ENCODE results near the gene ARHGAP28. TPM values are rescaled to one million over a fixed set of nuclear protein-coding genes. Genes with fewer than 3 reads are reported as not detected.
"Not testable (repeated sequence)": the region's sequence is repeated elsewhere in the genome, so short reads cannot be mapped to it uniquely, and the experiment has no call there.

ARHGAP28 gene
- total RNA-seq, 1 donor from 2014 or later: 9.7 TPM

DNA sequence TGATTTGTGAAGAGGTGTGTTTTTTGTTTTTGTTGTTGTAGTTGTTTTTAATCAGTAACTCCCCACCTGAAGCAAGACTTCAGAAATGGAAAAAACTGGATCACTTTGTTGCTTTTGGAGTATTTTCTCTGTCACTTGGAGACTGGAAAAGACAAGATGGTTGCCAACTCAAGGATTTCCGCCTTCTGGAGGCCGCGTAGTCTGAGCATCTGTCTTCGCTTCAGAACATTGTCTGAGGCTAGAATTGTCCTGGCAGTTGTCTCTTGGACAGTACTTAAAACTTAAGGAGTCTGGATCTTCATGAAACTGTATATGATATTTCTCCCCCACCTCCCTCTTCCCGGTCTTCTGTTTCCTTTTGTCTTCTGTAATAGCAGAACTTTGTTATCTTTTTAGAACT lies 67.7 kb downstream of the ARHGAP28 start:
- ATAC-seq (no peak), DNase-seq (ENCODE audit: low spot score) (no peak)
- intact Hi-C loops (cut with DNase I): no loop called here

DNA sequence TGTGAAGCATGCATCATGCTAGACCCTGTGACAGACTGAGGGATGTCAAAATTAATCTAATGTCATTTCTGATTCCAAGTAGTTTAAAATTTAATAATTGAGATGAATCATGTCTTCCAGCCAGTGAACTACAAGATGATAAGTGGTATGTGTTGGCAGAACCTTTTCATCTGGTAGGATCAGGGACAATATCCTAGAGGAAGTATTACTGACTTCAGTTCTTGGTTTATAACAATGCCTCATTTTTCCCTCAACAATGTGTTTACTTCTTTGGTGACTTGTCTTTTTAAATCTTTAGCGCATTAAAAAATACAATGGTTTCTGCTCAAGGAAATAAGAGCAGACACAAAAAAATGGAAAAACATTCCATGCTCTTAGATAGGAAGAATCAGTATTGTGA lies 69.4 kb downstream of the ARHGAP28 start:
- DNase-seq (ENCODE audit: low spot score): no peak
- no peak for ATAC-seq
- intact Hi-C loops (cut with DNase I): no loop called here

DNA sequence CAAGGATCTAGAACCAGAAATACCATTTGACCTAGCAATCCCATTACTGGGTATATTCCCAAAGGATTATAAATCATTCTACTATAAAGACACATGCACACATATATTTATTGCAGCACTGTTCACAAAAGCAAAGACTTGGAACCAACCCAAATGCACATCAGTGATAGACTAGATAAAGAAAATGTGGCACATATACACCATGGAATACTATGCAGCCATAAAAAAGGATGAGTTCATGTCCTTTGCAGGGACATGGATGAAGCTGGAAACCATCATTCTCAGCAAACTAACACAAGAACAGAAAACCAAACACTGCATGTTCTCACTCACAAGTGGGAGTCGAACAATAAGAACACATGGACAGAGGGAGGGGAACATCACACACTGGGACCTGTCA lies 70.8 kb downstream of the ARHGAP28 start:
- intact Hi-C loops (cut with DNase I); DNase-seq (ENCODE audit: low spot score); ATAC-seq: not testable (repeated sequence)

DNA sequence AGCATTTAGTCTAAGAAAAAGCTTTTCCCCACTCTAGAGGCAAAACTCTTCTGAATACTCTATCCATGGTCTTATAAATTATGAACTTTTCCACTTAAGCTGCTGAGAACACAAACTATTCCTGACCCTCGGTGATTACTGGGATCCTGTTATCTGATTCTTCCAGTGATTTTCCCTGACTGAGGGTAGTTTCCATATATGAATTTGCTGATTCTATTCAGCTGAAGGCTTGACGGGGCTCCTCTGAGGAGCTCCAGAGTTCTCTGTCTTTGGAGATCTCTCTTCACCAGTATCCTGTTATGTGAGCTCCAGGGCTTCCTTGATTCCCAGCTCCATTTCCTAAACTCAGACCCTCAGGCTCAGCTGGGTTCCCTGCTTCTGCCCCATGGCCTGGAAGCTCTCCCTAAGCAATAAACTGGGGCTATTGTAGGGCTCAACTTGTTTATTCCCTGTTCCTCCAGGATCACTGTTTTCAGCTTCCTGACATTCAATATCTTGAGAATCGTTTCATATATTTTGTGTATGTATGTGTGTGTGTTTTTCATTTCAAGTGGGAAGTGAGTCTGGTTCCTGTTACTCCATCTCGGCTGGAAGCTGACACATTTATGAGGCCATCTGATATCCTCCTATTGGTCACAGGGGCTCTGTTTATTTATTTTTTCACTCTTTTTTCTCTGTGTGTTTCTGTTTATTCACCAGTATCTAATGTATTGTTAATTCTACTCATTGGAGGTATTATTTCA lies 78.2 kb downstream of the ARHGAP28 start:
- ATAC-seq (no peak), DNase-seq (ENCODE audit: low spot score) (no peak)
- intact Hi-C loops (cut with DNase I): loop anchor here (2.0 kb wide), 1 partner anchor 301 kb away; no protein-coding TSS in a partner anchor

DNA sequence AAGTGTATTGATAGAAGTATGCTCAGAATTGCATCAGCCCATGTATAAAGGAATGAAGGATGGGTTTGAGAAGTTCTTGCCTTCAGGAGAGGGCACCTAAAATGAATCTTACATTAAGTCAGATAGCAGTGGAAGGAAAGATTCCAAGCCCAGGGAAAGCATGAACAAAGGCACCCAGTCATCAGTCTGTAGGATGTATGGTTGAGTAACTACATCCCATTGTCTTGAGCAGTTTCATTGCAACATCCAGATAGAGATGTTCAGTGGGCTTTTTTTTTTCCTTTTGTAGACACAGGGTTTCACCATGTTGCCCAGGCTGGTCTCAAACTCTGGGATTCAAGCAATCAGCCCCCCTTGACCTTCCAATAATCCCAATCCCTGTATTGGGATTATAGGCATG lies 80.7 kb downstream of the ARHGAP28 start:
- intact Hi-C loops (cut with DNase I): no loop called here
- no peak for DNase-seq (ENCODE audit: low spot score)
- ATAC-seq: no peak

DNA sequence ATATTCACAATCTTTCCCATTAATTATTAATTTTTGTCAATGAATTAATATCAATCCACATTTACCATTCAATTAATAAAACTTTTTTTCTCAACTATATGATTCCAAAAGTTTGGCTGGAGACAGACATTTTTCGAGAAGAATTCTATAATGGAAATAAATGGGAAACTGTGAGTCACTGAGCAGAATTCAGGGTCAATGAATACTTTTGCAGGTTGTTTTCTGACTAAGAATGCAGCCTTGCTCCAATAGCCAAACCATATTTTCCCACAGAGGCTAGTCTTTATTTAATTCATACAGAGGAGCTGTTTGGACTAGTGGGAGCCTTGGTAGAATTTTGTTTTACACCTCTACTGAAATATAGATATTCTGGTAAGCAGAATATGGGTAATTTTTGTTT lies 82.3 kb downstream of the ARHGAP28 start:
- intact Hi-C loops (cut with DNase I): no loop called here
- no peak for DNase-seq (ENCODE audit: low spot score)
- ATAC-seq: no peak

DNA sequence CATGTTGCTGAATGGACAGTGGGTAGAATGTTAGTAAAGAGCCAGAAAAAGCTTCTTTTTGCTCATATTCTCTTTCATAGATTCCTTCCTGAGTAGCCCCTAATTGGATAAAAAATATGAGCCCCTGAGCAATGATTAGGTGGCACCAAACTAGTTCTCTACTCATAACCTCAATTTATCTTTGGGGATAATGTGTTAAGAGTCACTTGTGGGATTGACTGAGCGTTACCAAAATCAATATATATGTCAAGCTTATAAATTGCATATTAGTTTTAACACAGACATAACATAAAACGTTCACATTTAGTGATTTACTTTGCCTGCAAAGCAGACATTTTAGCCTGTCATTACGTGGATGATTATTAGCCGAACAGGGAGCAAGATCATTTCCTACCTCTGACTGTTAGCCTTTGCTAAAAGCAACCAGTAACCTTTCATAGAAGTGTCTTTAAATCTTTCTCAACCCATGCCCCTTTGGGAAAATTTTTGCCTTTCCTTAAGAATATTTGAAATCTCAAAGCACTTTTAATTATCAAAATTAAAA lies 85.4 kb downstream of the ARHGAP28 start:
- intact Hi-C loops (cut with DNase I): no loop called here
- ATAC-seq (no peak), DNase-seq (ENCODE audit: low spot score) (no peak)

DNA sequence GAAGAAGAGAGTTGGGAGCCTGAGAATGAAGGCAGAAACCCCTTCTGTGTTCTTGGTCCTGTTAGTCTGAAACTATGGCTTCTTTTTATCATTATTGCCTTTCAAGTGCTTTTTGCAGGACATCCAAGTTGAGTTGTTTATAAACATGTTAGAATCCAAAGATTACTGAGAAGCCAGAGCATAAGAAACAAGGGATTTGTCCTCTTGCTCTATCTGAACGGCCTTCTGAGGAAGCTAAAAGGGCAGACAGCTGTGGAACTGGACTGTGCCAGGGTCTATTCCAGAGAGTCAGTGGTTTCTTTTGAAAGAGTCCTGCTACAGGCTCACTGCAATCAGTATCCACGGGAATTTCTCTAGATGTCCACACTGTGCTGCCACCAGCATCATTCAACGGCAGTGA lies 86.6 kb downstream of the ARHGAP28 start:
- intact Hi-C loops (cut with DNase I): no loop called here
- DNase-seq (ENCODE audit: low spot score) (no peak), ATAC-seq (no peak)

DNA sequence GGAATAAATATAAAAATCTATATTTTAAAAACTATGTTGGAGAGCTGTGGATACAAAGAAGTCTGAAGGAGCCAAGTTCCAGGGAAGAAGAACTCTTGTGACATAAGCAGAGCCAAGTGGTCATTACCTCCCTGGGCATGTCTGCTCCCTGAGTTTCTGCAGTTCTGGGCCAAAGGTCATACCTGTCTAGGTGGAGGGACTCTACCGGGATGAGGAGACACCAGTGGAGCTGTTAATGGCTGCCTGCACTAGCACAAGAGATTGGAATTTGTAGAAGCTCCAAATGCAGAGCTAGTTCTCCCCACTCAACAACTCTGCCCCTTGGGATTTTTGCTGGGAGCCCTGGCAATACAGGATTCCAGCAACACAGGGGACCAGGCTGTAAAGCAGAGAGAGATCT lies 89.8 kb downstream of the ARHGAP28 start:
- intact Hi-C loops (cut with DNase I): no loop called here
- ATAC-seq (no peak), DNase-seq (ENCODE audit: low spot score) (no peak)

DNA sequence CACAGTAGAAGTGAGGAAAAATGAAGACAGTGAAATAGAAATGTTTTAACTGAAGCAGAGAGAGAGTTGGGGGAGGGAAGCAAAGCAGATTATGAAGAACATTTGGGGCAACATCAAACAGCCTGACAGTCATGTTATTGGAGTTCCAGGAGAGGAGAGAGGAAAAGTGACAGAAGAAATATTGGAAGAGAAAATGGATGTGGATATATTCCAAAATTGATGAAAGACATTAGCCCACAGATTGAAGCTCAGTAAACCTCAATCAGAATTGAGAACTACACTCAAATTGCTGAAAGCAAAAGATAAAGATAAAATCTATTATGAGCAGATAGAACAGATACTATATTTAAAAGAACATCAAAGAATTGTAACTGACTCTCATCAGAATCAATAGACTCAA lies 90.8 kb downstream of the ARHGAP28 start:
- DNase-seq (ENCODE audit: low spot score) (no peak), ATAC-seq (no peak)
- intact Hi-C loops (cut with DNase I): no loop called here

DNA sequence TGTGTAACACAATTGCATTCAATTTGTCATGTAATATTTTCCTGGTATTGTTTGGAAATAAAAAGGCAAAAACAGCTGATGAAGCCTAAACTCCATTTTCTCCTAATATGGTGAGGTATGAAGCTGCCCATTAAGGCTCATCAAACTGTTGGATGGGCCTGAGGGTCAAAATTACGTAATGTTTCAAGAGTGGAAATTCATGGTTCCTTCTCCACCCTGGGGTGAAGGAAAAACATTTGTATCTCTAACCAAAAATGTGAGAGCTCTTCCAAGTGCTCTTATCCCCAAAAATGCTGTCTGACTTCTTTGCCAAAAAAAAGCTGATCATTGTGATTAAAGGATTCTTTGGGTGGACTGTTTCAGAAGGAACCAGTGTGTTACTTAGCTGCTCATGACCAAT lies 91.8 kb downstream of the ARHGAP28 start:
- intact Hi-C loops (cut with DNase I): no loop called here
- ATAC-seq (no peak), DNase-seq (ENCODE audit: low spot score) (no peak)

DNA sequence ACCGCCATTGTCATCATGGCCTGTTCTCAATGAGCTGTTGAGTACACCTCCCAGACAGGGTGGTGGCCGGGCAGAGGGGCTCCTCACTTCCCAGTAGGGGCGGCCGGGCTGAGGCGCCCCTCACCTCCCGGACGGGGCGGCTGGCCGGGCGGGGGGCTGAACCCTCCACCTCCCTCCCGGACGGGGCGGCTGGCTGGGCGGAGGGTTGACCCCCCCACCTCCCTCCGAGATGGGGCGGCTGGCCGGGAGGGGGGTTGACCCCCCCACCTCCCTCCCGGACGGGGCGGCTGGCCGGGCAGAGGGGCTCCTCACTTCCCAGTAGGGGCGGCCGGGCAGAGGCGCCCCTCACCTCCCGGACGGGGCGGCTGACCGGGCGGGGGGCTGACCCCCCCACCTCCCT lies 97.6 kb downstream of the ARHGAP28 start:
- ATAC-seq; DNase-seq (ENCODE audit: low spot score); intact Hi-C loops (cut with DNase I): not testable (repeated sequence)

DNA sequence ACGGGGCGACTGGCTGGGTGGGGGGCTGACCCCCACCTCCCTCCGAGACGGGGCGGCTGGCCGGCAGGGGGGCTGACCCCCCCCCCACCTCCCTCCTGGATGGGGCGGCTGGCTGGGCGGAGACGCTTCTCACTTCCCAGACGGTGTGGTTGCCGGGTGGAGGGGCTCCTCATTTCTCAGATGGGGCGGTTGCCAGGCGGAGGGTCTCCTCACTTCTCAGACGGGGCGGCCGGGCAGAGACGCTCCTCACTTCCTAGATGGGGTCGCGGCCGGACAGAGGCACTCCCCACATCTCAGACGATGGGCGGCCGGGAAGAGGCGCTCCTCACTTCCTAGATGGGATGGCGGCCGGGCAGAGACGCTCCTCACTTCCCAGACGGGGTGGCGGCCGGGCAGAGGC lies 98.0 kb downstream of the ARHGAP28 start:
- intact Hi-C loops (cut with DNase I); ATAC-seq; DNase-seq (ENCODE audit: low spot score): not testable (repeated sequence)

DNA sequence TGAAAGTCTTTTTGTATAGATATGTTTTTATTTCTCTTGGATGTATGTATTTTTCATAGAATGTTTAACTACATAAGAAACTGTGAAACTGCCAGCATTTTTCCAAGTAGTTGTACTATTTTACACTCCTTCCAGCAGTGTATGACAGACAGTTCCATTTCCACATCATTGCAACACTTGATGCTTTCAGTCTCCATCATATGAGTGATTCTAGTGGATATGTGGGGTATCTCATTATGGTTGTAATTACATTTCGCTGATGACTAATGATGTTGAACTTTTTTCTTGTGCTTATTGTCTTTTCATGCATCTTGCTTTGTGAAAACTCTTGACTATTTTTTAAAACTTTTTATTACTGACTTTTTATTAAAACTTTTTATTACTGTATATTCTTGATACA lies 101.4 kb downstream of the ARHGAP28 start:
- ATAC-seq (no peak), DNase-seq (ENCODE audit: low spot score) (no peak)
- intact Hi-C loops (cut with DNase I): no loop called here

DNA sequence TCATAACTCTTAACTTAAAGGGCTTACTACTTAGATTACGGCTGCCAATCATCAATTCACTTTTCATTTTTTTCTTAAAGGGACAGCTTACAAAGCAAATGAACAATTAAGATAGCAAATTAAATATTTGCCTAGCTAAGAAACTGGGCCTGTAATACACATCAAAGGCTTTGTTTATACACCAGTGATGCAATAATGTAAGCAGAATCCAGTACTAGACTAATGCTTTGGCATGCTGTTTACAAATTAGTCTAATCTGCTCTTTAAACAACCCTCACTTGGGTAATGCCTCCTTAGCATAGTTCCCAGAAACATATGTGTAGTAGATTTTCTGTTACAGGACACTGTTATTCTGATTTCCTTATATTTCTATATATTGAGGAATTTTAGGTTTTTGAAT lies 105.8 kb downstream of the ARHGAP28 start:
- intact Hi-C loops (cut with DNase I): no loop called here
- ATAC-seq (no peak), DNase-seq (ENCODE audit: low spot score) (no peak)

DNA sequence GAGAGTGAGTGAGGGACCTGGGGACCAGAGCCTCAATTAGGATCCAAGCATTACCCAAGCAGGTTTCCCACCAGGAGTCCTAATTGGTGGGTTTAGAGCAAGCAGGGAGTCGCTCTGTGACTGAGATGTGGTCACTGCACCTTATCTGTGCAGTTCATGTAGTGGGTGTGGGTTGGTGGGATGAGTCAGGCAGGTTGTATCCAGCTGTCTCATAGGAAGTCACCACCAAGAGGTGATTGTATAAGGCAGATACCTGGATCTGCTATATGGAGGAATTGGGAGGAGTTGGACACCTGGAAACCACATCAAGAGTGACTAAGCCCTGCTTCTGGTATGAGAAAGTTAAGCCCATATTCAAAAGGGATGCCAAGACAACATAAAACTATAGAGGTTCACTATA lies 106.8 kb downstream of the ARHGAP28 start:
- DNase-seq (ENCODE audit: low spot score) (no peak), ATAC-seq (no peak)
- intact Hi-C loops (cut with DNase I): no loop called here

DNA sequence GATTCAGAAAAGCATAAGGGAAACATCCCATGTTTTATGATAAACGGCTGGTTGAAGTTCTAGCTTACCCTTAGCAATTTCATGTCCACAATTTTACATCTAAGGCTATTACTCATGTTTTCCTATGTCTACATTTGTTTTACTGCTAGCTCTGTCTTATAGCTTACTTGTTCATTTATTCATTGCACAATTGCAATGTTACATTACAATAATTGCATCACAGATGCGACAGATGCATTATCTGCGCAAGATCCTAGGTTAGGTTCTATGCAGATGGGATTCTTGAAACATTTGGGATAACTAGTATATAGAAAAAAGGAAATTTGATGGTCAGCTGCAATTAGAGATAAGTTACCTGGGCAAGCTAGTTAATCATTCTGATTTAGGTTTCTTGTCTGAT lies 108.4 kb downstream of the ARHGAP28 start:
- ATAC-seq: no peak
- intact Hi-C loops (cut with DNase I): no loop called here
- DNase-seq (ENCODE audit: low spot score): no peak

DNA sequence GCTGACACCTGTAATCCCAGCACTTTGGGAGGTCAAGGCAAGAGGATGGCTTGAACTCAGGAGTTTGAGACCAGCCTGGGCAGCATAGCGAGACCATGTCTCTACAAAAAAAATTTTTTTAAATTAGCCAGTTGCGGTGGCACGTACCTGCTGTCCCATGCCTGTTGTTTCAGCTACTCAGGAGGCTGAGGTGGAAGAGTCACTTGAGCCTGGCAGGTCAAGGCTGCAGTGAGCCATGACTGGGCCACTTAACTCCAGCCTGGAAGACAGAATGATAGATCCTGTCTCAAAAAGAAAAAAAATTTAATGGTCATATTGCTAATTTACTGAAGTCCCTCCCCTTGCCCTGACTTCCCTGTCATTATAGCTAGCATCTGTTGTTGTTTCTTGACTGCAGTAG lies 112.6 kb downstream of the ARHGAP28 start:
- no peak for DNase-seq (ENCODE audit: low spot score)
- intact Hi-C loops (cut with DNase I): no loop called here
- ATAC-seq: no peak

DNA sequence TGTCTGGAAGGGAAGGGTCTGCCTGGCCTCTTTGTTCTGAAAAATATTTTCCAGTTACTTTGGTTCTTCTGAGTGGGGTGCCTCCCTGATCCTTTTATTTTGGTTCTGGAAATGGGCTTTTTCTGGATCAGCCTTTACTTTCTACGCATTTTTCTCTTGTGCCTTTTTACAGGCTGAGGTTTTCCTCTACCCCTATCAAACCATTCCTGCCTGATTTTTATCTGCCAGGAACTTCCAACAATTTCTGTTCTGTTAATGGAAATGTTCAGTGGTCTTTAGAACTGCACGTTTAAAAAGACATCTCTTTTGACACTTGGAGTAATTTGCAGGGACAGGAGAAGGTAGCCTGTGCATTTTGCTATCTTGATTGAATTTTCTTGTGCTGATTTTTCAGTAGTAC lies 113.8 kb downstream of the ARHGAP28 start:
- ATAC-seq (no peak), DNase-seq (ENCODE audit: low spot score) (no peak)
- intact Hi-C loops (cut with DNase I): no loop called here

DNA sequence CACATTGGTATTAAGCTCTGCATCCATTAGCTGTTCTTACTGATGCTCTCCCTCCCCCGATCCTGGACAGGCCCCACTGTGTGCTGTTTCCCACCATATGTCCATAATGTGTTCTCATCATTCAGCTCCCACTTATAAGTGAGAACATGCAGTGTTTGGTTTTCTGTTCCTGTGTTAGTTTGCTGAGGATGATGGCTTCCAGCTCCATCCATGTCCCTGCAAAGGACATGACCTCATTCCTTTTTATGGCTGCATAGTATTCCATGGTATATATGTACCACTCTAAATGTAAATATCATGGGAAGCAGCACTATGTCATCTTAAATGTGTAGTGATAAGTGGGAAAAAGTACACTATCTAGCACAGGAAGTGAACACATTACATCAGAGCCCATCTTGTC lies 116.0 kb downstream of the ARHGAP28 start:
- ATAC-seq; intact Hi-C loops (cut with DNase I); DNase-seq (ENCODE audit: low spot score): not testable (repeated sequence)

DNA sequence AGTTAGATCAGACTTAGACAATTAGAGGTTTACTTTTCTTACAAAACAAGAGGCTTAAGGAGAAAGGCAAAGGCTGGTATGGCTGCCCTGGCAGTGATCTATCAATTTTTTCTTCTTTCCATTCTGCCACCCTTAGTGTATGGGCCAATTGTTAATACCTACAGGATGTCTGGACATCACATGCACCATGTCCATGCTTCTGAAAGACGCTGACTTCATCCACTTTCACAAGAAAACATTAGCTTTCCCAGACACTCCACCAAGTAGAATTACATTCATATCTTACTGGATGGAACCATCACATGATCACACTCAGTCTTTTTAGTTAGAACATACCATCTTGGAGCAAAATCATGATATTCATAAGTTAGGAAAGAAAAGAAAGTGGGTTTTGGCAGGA lies 120.9 kb downstream of the ARHGAP28 start:
- no peak for DNase-seq (ENCODE audit: low spot score)
- ATAC-seq: no peak
- intact Hi-C loops (cut with DNase I): no loop called here

Data from sciatic nerve (tissue), 2 donors.